ENCODE data around the gene TUSC2.
A peak's percentile ranks its signal among the peaks of the same experiment; 100 is the strongest.
"Not testable (repeated sequence)": the region's sequence is repeated elsewhere in the genome, so short reads cannot be mapped to it uniquely, and the experiment has no call there.

TUSC2 gene

DNA sequence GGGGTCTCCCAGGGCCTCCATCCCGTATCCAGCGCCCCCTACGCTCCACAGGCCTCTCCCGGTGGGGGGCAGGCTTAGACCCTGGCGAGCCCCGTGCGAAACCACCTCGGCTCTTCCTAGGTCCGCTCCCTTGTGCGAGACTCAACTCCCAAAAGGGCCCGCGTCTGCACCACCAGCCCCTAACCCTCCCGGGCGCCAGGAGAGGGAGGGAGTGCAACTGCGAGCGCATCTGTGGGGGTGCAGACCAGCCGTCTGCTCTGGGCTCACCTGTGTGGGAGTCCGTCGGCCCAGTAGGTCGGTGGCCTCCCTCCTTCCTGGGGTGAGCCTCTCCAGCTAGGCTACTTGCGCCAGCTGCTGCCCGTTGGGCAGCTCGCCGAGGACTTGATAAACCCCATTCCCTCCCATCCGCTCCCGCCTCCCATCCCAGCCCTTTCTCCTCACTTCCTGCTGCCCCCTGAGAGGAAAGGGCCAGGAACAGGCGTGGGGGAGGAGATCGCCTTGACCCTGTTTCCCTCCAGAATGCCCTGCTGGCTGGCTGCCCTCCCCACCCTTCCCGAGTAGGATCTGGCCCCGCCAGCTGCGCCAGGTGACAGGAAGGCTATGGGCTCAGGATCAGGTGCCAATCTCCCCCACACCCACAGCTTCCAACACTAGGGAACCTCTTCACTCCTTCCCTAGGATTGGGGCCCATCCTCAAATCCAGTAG, 5.5 kb downstream of the TUSC2 start, which contains the start of gene HYAL2:
HYAL2 (minus strand) TSS at position 360 of the 706 bp plus-strand sequence. CDS start 2,256 bp downstream, outside the sequence.
- Mint-ChIP-seq H3K27ac (peak within 1 kb of the TSS; percentile 92), H3K4me3 (peak within 1 kb of the TSS; percentile 82), H3K4me1 (ENCODE audit: low read depth) (peaks cover 22% of the 10 kb centered on the region), H3K27me3 (ENCODE audit: low read depth) (no peaks in the 10 kb centered on the region), H3K36me3 (ENCODE audit: low read depth) (peaks cover 3% of the 10 kb centered on the region), H3K9me3 (no peaks in the 10 kb centered on the region)
- no peak for DNase-seq (ENCODE audit: low spot score)

DNA sequence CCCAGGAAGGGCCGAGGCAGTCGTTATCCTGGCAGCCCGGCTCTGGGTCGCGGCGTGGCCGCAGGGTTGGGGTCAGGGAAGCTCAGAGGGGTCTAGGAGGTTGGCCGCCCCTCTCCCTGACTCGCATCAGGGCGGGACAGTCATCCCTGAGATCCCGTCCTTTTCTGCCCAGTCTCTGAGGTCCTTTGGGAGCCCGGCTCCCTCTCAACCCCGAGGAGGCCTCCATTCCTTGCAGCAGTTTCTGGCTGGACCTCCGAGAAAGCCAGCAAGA, 6.0 kb downstream of the TUSC2 start:
- Mint-ChIP-seq H3K27ac (no peak overlapping the region), H3K36me3 (ENCODE audit: low read depth) (peaks cover 3% of the 10 kb centered on the region), H3K4me3 (no peak overlapping the region), H3K9me3 (no peaks in the 10 kb centered on the region), H3K4me1 (ENCODE audit: low read depth) (peaks cover 20% of the 10 kb centered on the region), H3K27me3 (ENCODE audit: low read depth) (no peaks in the 10 kb centered on the region)
- no peak for DNase-seq (ENCODE audit: low spot score)

DNA sequence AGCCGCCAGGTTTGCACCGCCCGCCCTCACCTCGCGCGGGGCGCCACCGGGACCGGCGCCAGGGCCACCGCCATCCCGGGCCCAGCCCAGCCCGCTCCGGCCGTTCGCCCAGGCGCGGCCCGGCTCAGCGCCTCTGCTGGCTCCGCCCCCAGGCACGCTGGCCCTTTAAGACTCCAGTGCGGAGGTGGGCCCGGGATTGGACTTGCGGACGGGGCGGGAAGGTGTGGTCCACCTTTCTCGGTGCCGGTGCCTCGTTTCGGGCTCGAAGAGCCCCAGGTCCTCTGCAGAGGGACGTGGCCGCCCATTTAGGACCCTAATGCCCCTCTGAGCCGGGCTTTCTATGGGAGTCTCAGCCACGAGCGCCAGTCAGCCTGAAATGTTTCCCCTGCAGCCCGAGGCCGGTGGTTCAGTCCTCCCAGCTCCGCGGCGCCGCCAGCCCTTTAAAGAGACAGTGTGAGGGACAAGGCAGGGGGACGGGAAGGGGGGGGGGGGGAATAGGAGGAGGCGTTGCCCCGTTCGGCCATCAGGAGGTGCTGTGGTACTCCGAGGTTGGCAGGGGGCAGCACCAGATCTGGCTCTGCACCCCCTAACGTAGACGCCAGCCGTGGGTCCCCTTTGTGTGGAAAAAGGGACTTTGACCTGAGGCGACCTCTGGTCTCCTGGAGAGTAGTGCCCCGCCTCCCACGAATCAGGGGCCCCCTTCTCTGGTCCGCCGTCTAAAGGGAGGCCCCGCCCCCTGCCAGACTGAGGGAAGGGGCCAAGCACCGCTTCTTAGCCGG, 6.5 kb downstream of the TUSC2 start:
- peak; percentile 88 for DNase-seq (ENCODE audit: low spot score)
- no peaks in the 10 kb centered on the region for H3K9me3 Mint-ChIP-seq
- H3K27me3 Mint-ChIP-seq (ENCODE audit: low read depth), result no peaks in the 10 kb centered on the region
- peaks cover 3% of the 10 kb centered on the region for H3K36me3 Mint-ChIP-seq (ENCODE audit: low read depth)
- peaks cover 21% of the 10 kb centered on the region for H3K4me1 Mint-ChIP-seq (ENCODE audit: low read depth)
- H3K4me3 Mint-ChIP-seq, result peak overlapping the region; percentile 82
- H3K27ac Mint-ChIP-seq, result peak overlapping the region; percentile 92

DNA sequence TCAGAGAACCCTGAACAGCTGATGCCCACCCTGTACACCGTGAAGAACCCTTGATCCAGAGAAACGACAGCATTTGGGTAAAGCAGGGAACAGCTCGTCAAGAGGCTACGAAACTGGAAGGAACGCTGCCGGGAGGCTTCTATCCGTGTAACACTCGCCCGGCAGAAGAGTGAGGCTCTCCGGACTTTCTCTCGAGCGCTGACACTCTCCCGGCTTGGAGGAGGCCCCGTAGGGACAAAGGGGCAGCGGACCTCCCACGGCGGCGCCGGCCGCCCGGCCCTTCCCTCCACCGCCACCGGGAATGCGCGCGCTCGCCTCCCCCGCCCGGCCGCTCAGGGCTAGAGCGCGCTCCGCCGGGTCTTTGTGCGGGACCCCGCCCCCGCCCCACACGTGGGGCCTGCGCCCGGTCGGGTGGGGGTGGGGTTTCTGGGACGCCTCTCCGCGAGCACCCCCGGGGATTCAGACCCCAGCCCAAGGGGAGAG, 7.1 kb downstream of the TUSC2 start:
- no peaks in the 10 kb centered on the region for H3K9me3 Mint-ChIP-seq
- peak overlapping the region; percentile 92 for H3K4me3 Mint-ChIP-seq
- H3K4me1 Mint-ChIP-seq (ENCODE audit: low read depth), result peaks cover 25% of the 10 kb centered on the region
- H3K27me3 Mint-ChIP-seq (ENCODE audit: low read depth), result no peaks in the 10 kb centered on the region
- peak; percentile 78 for DNase-seq (ENCODE audit: low spot score)
- H3K36me3 Mint-ChIP-seq (ENCODE audit: low read depth), result peaks cover 6% of the 10 kb centered on the region
- peak overlapping the region; percentile 84 for H3K27ac Mint-ChIP-seq

DNA sequence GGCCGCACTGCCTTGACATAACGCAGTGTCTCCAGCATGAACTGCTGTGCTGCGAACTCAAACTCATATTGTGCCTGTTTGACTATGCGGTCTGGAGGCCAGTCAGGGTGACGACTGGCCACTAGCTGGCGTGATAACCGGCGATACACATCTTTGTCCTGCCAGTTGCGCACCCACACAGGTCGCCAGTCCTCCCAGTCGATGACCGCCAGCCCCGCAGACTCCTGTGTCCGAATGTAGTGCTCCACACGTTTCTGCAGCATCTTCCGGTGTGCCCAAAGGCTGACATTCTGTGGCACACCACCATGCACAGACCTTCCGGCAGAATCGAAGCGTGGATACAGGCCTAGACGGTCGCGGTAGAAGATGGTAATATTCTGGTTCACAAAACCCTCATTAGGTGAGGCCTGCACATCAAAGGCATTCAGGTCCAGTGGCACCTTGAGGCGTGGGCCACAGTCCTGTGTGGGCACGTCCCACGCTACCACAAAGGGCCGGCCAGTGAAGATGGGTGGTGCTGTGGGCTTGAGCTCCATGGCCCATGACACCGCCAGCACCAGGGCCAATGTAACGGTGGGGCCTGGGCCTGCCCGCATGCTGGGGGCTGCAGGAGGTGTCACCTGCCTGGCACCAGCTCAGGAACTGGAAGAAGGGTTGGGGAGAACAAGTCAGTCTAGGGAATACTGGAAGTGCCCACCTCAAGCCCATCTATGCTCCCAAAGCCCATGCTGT, 8.0 kb downstream of the TUSC2 start:
- Mint-ChIP-seq H3K4me1 (ENCODE audit: low read depth) (peaks cover 25% of the 10 kb centered on the region), H3K36me3 (ENCODE audit: low read depth) (peaks cover 6% of the 10 kb centered on the region), H3K4me3 (peak overlapping the region; percentile 92), H3K27me3 (ENCODE audit: low read depth) (no peaks in the 10 kb centered on the region), H3K9me3 (no peaks in the 10 kb centered on the region), H3K27ac (no peak overlapping the region)
- DNase-seq (ENCODE audit: low spot score), result no peak

DNA sequence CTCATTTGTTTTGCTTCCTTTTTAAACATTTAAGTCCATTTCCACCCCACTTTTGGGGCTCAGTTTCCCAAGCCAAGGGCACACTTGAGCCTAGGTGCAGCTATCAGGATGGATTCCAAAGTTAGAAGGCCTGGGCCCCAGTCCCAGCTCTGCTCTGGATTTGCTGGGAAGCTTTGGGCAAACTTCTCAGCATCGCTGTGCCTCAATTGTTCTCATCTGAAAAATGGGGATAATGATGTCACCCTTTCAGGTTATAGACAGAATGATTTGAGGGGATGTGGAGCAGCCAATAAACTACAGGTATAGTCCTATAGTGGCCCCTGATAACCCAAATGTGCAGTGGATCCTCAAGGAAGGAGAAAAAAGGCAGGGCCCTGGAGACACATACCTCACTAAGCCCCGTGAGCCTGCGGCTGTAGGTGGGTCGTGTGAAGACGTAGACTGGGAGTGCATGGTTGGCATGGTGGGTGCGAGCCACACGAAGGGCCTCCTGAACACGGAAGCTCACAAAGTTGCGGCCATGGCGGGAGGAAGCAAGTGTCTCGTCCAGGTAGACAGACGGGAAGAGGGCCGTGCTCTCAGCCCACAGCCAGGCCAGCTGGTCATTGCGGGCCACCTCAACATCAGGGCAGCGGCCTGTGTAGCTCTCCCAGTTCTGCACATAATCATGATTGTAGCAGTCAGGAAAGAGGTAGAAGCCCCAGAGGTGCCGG, 8.7 kb downstream of the TUSC2 start:
- Mint-ChIP-seq H3K4me3 (peak overlapping the region; percentile 42), H3K36me3 (ENCODE audit: low read depth) (peaks cover 4% of the 10 kb centered on the region), H3K4me1 (ENCODE audit: low read depth) (peaks cover 25% of the 10 kb centered on the region), H3K27ac (no peak overlapping the region), H3K27me3 (ENCODE audit: low read depth) (no peaks in the 10 kb centered on the region), H3K9me3 (no peaks in the 10 kb centered on the region)
- no peak for DNase-seq (ENCODE audit: low spot score)

DNA sequence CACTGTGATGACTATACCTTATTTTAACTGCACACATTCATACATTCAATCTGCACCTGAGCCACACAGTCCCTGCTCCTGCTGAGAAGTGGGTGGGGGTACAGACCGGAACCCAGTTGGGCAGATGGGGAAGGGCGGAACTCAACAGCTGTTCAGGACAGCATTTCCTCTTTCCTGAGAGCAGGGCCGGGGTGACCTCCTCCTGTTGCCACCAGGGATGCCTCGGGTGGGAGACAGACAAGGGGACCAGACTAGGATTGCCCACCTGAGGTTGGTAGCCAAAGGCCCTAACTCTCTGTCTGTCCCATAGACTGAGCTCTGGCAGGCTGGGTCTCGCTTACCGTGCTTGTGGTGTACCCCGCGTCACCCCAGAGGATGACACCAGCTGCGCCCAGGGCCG, 9.4 kb downstream of the TUSC2 start:
- no peak for DNase-seq (ENCODE audit: low spot score)
- Mint-ChIP-seq H3K27ac (no peak overlapping the region), H3K4me3 (no peak overlapping the region), H3K27me3 (ENCODE audit: low read depth) (no peaks in the 10 kb centered on the region), H3K36me3 (ENCODE audit: low read depth) (peaks cover 4% of the 10 kb centered on the region), H3K9me3 (no peaks in the 10 kb centered on the region), H3K4me1 (ENCODE audit: low read depth) (peaks cover 26% of the 10 kb centered on the region)

DNA sequence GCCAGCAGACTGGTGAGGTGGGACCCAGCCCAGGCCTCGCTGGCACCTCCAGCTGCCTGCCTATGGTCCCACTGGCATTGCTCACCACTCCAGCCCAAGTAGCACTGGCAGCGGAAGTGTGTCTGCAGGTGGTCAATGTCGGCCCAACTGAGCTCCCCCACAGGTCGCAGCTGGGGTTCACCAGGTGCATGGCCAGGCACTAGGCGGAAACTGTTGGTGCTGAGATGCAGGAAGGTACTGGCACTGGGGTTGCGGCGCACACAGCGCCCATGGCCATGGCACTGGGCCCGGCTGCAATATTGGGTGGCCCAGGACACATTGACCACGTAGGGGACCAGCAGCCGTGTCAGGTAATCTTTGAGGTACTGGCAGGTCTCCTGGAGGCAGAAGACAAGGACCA, 9.9 kb downstream of the TUSC2 start:
- H3K4me1 Mint-ChIP-seq (ENCODE audit: low read depth), result peaks cover 26% of the 10 kb centered on the region
- DNase-seq (ENCODE audit: low spot score), result no peak
- H3K27ac Mint-ChIP-seq, result no peak overlapping the region
- H3K9me3 Mint-ChIP-seq, result no peaks in the 10 kb centered on the region
- H3K4me3 Mint-ChIP-seq, result no peak overlapping the region
- H3K27me3 Mint-ChIP-seq (ENCODE audit: low read depth), result no peaks in the 10 kb centered on the region
- H3K36me3 Mint-ChIP-seq (ENCODE audit: low read depth), result peaks cover 4% of the 10 kb centered on the region

DNA sequence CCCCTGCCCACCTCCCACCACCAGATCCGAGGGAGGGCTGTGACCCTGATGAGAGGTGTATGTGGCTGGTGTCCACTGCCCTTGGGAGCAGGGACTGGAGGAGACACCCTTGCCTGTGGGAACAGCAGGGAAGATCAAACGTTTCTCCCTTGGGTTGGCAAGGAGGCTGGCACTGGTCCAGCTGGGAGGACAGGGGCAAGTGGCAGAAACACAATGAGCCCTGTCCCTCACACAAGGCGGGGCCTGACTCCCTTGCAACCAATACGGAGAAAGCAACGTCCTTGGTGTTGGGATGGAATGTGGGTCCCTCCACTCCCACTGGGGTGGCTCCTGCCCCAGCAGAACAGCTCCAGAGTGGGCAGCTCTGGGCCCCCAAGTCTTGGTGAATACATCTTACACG, 10.7 kb downstream of the TUSC2 start:
- Mint-ChIP-seq H3K9me3 (no peaks in the 10 kb centered on the region), H3K27me3 (ENCODE audit: low read depth) (no peaks in the 10 kb centered on the region), H3K4me3 (no peak overlapping the region), H3K36me3 (ENCODE audit: low read depth) (peaks cover 4% of the 10 kb centered on the region), H3K4me1 (ENCODE audit: low read depth) (peaks cover 26% of the 10 kb centered on the region), H3K27ac (no peak overlapping the region)
- DNase-seq (ENCODE audit: low spot score), result no peak

DNA sequence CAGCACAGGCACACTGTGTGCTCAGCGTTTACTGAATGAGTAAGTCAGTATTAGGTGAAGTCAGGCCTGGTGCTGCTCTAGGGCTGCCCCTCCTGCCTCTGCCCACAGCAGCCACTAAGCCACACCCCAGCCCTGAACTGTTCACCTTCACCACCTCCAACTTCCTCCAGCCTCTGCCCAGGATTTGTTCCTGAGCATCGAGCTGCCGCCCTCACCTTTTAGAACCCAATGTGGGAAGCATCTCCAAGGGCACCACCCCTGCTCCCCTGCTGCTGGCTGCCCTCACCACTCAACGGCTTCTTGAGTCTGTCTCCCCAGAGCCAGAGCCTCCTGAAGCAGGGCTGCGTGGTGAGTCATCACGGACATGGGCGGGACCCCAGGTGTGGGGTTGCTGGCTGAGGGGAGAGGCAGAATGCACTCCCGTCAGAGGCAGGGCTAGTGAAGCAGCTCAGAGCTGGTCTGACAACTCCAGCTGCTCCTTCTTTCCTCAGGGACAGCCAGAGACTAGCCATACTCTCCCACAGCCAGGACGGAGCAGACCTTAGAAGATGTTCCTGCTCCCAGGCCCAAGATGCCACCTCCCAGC, 11.3 kb downstream of the TUSC2 start:
- DNase-seq (ENCODE audit: low spot score), result no peak
- Mint-ChIP-seq H3K4me1 (ENCODE audit: low read depth) (peaks cover 26% of the 10 kb centered on the region), H3K36me3 (ENCODE audit: low read depth) (peaks cover 4% of the 10 kb centered on the region), H3K4me3 (peak overlapping the region; percentile 54), H3K27ac (peak overlapping the region; percentile 83), H3K27me3 (ENCODE audit: low read depth) (no peaks in the 10 kb centered on the region), H3K9me3 (no peaks in the 10 kb centered on the region)

DNA sequence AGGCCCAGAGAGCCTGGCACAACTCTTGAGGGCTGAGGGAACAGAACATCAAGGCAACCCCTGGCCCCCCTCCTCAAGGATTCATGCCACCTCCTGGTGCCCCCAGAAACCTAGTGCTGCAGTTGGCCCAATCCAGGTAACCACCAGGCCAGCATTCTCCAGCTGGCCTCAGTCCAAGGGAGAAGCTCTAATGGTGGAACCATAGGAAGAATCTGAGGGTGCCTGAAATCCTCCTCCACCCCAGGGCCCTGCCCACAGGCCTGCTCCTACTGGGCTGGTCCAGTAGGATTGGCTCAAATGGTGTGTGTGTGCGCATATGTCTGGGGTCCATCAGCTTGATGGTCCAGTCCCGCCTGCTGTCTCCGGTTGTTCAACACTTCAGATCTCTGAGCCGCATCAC, 13.2 kb downstream of the TUSC2 start:
- Mint-ChIP-seq H3K4me3 (no peak overlapping the region), H3K27ac (no peak overlapping the region), H3K9me3 (peaks cover 2% of the 10 kb centered on the region), H3K27me3 (ENCODE audit: low read depth) (no peaks in the 10 kb centered on the region), H3K4me1 (ENCODE audit: low read depth) (peaks cover 20% of the 10 kb centered on the region), H3K36me3 (ENCODE audit: low read depth) (peaks cover 5% of the 10 kb centered on the region)
- no peak for DNase-seq (ENCODE audit: low spot score)

DNA sequence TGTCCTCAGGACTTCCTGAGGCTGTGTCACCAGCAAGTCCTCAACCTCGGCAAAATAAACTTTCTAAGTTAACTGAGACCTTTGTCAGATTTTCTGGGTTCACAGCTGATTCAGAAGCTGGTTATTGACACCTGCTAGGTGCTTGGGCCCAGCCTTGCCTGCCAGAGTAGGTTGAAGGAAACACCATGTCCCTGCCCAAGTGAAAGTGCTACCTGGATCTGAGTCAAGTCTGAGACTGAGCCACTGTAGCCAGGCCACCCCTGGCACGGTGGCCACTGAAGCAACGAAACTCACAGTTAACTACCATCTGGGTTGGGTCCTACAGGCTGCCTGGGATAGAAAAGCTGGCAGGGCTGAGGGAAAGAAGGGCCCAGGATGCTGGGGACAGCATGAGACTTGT, 13.7 kb downstream of the TUSC2 start:
- Mint-ChIP-seq H3K9me3 (peaks cover 6% of the 10 kb centered on the region), H3K4me1 (ENCODE audit: low read depth) (peaks cover 18% of the 10 kb centered on the region), H3K4me3 (no peak overlapping the region), H3K27me3 (ENCODE audit: low read depth) (no peaks in the 10 kb centered on the region), H3K36me3 (ENCODE audit: low read depth) (peaks cover 7% of the 10 kb centered on the region), H3K27ac (no peak overlapping the region)
- DNase-seq (ENCODE audit: low spot score), result no peak

DNA sequence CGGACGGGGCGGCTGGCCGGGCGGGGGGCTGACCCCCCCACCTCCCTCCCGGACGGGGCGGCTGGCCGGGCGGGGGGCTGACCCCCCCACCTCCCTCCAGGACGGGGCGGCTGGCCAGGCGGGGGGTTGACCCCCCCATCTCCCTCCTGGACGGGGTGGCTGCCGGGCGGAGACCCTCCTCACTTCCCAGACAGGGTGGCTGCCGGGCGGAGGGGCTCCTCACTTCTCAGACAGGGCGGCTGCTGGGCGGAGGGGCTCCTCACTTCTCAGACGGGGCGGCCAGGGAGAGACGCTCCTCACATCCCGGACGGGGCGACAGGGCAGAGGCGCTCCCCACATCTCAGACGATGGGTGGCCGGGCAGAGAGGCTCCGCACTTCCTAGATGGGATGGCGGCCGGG, 16.0 kb downstream of the TUSC2 start:
- H3K4me3 Mint-ChIP-seq; DNase-seq (ENCODE audit: low spot score); H3K9me3 Mint-ChIP-seq; H3K27ac Mint-ChIP-seq; H3K27me3 Mint-ChIP-seq (ENCODE audit: low read depth); H3K36me3 Mint-ChIP-seq (ENCODE audit: low read depth): not testable (repeated sequence)
- peaks cover 11% of the 10 kb centered on the region for H3K4me1 Mint-ChIP-seq (ENCODE audit: low read depth)

All from T-helper 2 cell treated with Interferon-gamma antibody and Interleukin-4, amounts not matched to agents 5 μg/mL and 100 μg/mL, for 36 hours (primary cell).